ENCODE measurements around the gene RC3H2. TPM values are rescaled to one million over a fixed set of nuclear protein-coding genes. Genes with fewer than 3 reads are reported as not detected.
A peak's percentile ranks its signal among the peaks of the same experiment; 100 is the strongest.

Gene RC3H2
- total RNA-seq, 2 donors from 2014 or later, result 56.4 to 60.1 TPM

DNA sequence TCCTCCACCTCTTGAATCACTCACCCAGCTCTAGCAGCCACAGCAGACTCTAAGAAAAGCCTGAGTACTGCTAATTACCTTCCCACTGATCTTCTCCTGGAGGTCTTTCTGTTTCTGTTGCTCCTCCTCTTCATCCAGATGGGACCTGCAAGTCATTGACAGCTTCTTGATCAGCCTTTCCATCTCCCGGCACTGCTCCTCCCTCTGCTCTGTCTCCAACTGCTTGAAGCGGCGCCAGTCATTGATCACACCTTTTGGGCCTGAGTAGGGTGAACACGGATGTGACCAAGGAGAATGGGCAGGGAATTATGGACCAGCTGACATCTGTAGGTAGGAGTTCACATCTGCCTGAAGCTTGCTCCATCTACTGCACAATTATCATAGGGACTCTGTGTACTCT is 82.2 kb downstream of the RC3H2 start:
- peaks cover 28% of the 10 kb centered on the region for H3K4me1 Mint-ChIP-seq
- 97 to 100% methylated on average over 2 to 4 of the region's 4 CpGs for WGBS, 2 experiments (ENCODE audit: insufficient coverage in 1 of 2, insufficient read length in 1 of 2)
- Histone ChIP-seq H3K4me3 (ENCODE audit: low read length) (no peak overlapping the region), H3K27ac (ENCODE audit: low read depth, low read length) (no peak overlapping the region), H3K36me3 (ENCODE audit: control insufficient read depth, insufficient read depth, low read length) (peaks cover 72% of the 10 kb centered on the region), H3K27me3 (ENCODE audit: control insufficient read depth, insufficient read depth, low read length, poor library complexity, severe bottlenecking) (no peaks in the 10 kb centered on the region), H3K9ac (ENCODE audit: extremely low read depth, low read length, poor library complexity, severe bottlenecking) (no peak overlapping the region), H3K9me3 (ENCODE audit: control insufficient read depth, low read length) (no peaks in the 10 kb centered on the region), H3K4me1 (ENCODE audit: control insufficient read depth, insufficient read depth, low read length) (peaks cover 3% of the 10 kb centered on the region)
- peak overlapping the region; percentile 5 for H3K27ac Mint-ChIP-seq
- no peak overlapping the region for H3K4me3 Mint-ChIP-seq
- peaks cover 56% of the 10 kb centered on the region for H3K36me3 Mint-ChIP-seq (ENCODE audit: low read depth)
- no peak for DNase-seq
- H3K27me3 Mint-ChIP-seq (ENCODE audit: insufficient read depth), result no peaks in the 10 kb centered on the region
- TF ChIP-seq, protein P1, sequence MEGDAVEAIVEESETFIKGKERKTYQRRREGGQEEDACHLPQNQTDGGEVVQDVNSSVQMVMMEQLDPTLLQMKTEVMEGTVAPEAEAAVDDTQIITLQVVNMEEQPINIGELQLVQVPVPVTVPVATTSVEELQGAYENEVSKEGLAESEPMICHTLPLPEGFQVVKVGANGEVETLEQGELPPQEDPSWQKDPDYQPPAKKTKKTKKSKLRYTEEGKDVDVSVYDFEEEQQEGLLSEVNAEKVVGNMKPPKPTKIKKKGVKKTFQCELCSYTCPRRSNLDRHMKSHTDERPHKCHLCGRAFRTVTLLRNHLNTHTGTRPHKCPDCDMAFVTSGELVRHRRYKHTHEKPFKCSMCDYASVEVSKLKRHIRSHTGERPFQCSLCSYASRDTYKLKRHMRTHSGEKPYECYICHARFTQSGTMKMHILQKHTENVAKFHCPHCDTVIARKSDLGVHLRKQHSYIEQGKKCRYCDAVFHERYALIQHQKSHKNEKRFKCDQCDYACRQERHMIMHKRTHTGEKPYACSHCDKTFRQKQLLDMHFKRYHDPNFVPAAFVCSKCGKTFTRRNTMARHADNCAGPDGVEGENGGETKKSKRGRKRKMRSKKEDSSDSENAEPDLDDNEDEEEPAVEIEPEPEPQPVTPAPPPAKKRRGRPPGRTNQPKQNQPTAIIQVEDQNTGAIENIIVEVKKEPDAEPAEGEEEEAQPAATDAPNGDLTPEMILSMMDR (conservative IDR thresholded peaks at IDR 0.05), result no peak
- H3K9me3 Mint-ChIP-seq, result no peaks in the 10 kb centered on the region

- H3K4me3 ChIP-seq (ENCODE audit: low read length), result peak overlapping the region; percentile 7
- H3K9ac ChIP-seq (ENCODE audit: extremely low read depth, low read length, poor library complexity, severe bottlenecking), result no peak overlapping the region
- DNase-seq, result no peak
- no peaks in the 10 kb centered on the region for H3K9me3 Mint-ChIP-seq
- H3K36me3 ChIP-seq (ENCODE audit: control insufficient read depth, insufficient read depth, low read length), result peaks cover 77% of the 10 kb centered on the region
- H3K27ac ChIP-seq (ENCODE audit: low read depth, low read length), result no peak overlapping the region
- H3K4me1 ChIP-seq (ENCODE audit: control insufficient read depth, insufficient read depth, low read length), result peaks cover 3% of the 10 kb centered on the region
- H3K9me3 ChIP-seq (ENCODE audit: control insufficient read depth, low read length), result no peaks in the 10 kb centered on the region
- H3K4me1 Mint-ChIP-seq, result peaks cover 25% of the 10 kb centered on the region
- H3K27me3 Mint-ChIP-seq (ENCODE audit: insufficient read depth), result no peaks in the 10 kb centered on the region
- TF ChIP-seq, protein P1 (conservative IDR thresholded peaks at IDR 0.05), result no peak
- no peak overlapping the region for H3K4me3 Mint-ChIP-seq
- peak overlapping the region; percentile 7 for H3K27ac Mint-ChIP-seq
- H3K27me3 ChIP-seq (ENCODE audit: control insufficient read depth, insufficient read depth, low read length, poor library complexity, severe bottlenecking), result no peaks in the 10 kb centered on the region
- 87 to 93% methylated on average over 3 to 6 of the region's 6 CpGs for WGBS, 2 experiments (ENCODE audit: insufficient coverage in 1 of 2, insufficient read length in 1 of 2)
- H3K36me3 Mint-ChIP-seq (ENCODE audit: low read depth), result peaks cover 62% of the 10 kb centered on the region
These were observed 83.1 kb downstream of the RC3H2 start for GRCh38 chr9:122822056-122822455.

DNA sequence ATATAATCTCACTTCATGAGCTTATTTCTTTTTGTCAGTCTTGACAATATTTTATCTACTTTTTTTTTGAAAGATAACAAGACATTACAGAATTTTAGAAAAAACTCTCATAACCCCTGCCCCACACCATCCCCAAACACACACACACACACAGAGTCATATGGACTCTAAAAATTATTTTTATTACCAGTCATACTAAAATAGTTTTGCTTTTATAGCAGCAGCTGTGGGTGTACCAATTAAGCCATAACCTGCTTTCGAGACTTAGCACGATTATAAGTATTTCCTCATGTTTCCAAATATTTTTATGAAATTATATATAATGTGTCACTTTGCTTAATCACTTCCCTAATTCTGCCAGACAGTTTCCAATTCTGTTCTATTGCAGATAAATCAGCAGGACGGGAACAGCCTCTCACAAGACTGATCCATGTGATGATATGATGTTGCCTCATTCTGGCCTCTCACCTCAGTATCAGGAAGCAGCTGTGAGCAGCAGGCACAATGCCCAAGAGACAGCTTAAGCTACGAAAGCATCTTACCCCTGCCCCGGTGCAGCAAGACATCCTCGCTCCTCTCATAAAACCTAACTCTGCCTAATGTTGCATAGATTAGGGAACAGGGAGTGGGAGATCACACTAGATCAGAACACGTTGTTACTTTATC is 83.7 kb downstream of the RC3H2 start:
- Mint-ChIP-seq H3K27ac (peak overlapping the region; percentile 7), H3K27me3 (ENCODE audit: insufficient read depth) (no peaks in the 10 kb centered on the region), H3K4me3 (no peak overlapping the region), H3K36me3 (ENCODE audit: low read depth) (peaks cover 63% of the 10 kb centered on the region), H3K4me1 (peaks cover 18% of the 10 kb centered on the region), H3K9me3 (no peaks in the 10 kb centered on the region)
- Histone ChIP-seq H3K36me3 (ENCODE audit: control insufficient read depth, insufficient read depth, low read length) (peaks cover 83% of the 10 kb centered on the region), H3K27ac (ENCODE audit: low read depth, low read length) (no peak overlapping the region), H3K9me3 (ENCODE audit: control insufficient read depth, low read length) (no peaks in the 10 kb centered on the region), H3K4me3 (ENCODE audit: low read length) (peak overlapping the region; percentile 7), H3K4me1 (ENCODE audit: control insufficient read depth, insufficient read depth, low read length) (peaks cover 3% of the 10 kb centered on the region), H3K27me3 (ENCODE audit: control insufficient read depth, insufficient read depth, low read length, poor library complexity, severe bottlenecking) (no peaks in the 10 kb centered on the region), H3K9ac (ENCODE audit: extremely low read depth, low read length, poor library complexity, severe bottlenecking) (no peak overlapping the region)
- DNase-seq, result no peak
- TF ChIP-seq, protein P1 (conservative IDR thresholded peaks at IDR 0.05), result no peak
- WGBS, 2 experiments (ENCODE audit: insufficient coverage in 1 of 2, insufficient read length in 1 of 2), result 87 to 94% methylated on average over 3 to 7 of the region's 7 CpGs

Data from endodermal cell (in vitro differentiated cells).